Parathyroid adenoma (tissue), 2 donors: ENCODE data around the gene CENPM.

Experiments
- H2AFZ ChIP-seq: fragments of 300-600 bp; sonication (generic); one replicate; pipeline ENCODE4 v1.7.0; 2017; ENCODE audit warnings: antibody characterized with exemption, mild to moderate bottlenecking
- H3K27ac ChIP-seq: fragments of 300-600 bp; sonication (generic); one replicate; pipeline ENCODE4 v1.7.0; 2017
- H3K27me3 ChIP-seq: fragments of 300-600 bp; sonication (generic); one replicate; pipeline ENCODE4 v1.7.0; 2017; ENCODE audit warnings: low read length; ENCODE audit not compliant: control insufficient read depth, insufficient read depth
- H3K36me3 ChIP-seq: fragments of 300-600 bp; sonication (generic); one replicate; pipeline ENCODE4 v1.7.0; 2017; ENCODE audit warnings: low read length; ENCODE audit not compliant: control insufficient read depth, insufficient read depth
- H3K4me1 ChIP-seq: fragments of 300-600 bp; sonication (generic); one replicate; pipeline ENCODE4 v1.7.0; 2017; ENCODE audit warnings: control low read depth
- H3K4me2 ChIP-seq: fragments of 300-600 bp; sonication (generic); one replicate; pipeline ENCODE4 v1.7.0; 2017; ENCODE audit warnings: low read length
- H3K4me3 ChIP-seq: fragments of 300-600 bp; sonication (generic); one replicate; pipeline ENCODE4 v1.7.0; 2017; ENCODE audit warnings: low read depth, low read length
- H3K79me2 ChIP-seq: fragments of 300-600 bp; sonication (generic); one replicate; pipeline ENCODE4 v1.7.0; 2017; ENCODE audit warnings: control low read depth
- H3K9ac ChIP-seq: fragments of 300-600 bp; sonication (generic); one replicate; pipeline ENCODE4 v1.7.0; 2017; ENCODE audit warnings: mild to moderate bottlenecking
- H3K9me3 ChIP-seq: fragments of 300-600 bp; sonication (generic); one replicate; pipeline ENCODE4 v1.7.0; 2017; ENCODE audit warnings: low read length; ENCODE audit not compliant: control insufficient read depth
- TF ChIP-seq, protein P1 (sequence below): fragments of 300-600 bp; sonication (generic); IDR thresholded peaks from one replicate; pipeline ENCODE4 v1.7.0; 2017; ENCODE audit warnings: antibody characterized with exemption, mild to moderate bottlenecking
- donor health status: primary hyperparathyroidism.

The CENPM gene

GRCh38 chr22:41948142-41948541 lies 1.2 kb upstream of the CENPM start:
- H3K27ac ChIP-seq = no peak overlapping the region
- TF ChIP-seq, protein P1, sequence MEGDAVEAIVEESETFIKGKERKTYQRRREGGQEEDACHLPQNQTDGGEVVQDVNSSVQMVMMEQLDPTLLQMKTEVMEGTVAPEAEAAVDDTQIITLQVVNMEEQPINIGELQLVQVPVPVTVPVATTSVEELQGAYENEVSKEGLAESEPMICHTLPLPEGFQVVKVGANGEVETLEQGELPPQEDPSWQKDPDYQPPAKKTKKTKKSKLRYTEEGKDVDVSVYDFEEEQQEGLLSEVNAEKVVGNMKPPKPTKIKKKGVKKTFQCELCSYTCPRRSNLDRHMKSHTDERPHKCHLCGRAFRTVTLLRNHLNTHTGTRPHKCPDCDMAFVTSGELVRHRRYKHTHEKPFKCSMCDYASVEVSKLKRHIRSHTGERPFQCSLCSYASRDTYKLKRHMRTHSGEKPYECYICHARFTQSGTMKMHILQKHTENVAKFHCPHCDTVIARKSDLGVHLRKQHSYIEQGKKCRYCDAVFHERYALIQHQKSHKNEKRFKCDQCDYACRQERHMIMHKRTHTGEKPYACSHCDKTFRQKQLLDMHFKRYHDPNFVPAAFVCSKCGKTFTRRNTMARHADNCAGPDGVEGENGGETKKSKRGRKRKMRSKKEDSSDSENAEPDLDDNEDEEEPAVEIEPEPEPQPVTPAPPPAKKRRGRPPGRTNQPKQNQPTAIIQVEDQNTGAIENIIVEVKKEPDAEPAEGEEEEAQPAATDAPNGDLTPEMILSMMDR = no peak
- H3K4me3 ChIP-seq = no peak overlapping the region
- no peak overlapping the region for H3K4me2 ChIP-seq
- no peaks in the 10 kb centered on the region for H3K9me3 ChIP-seq
- H3K79me2 ChIP-seq = no peaks in the 10 kb centered on the region
- no peak overlapping the region for H2AFZ ChIP-seq
- no peak overlapping the region for H3K9ac ChIP-seq
- no peaks in the 10 kb centered on the region for H3K27me3 ChIP-seq
- no peaks in the 10 kb centered on the region for H3K4me1 ChIP-seq
- H3K36me3 ChIP-seq = no peaks in the 10 kb centered on the region

DNA sequence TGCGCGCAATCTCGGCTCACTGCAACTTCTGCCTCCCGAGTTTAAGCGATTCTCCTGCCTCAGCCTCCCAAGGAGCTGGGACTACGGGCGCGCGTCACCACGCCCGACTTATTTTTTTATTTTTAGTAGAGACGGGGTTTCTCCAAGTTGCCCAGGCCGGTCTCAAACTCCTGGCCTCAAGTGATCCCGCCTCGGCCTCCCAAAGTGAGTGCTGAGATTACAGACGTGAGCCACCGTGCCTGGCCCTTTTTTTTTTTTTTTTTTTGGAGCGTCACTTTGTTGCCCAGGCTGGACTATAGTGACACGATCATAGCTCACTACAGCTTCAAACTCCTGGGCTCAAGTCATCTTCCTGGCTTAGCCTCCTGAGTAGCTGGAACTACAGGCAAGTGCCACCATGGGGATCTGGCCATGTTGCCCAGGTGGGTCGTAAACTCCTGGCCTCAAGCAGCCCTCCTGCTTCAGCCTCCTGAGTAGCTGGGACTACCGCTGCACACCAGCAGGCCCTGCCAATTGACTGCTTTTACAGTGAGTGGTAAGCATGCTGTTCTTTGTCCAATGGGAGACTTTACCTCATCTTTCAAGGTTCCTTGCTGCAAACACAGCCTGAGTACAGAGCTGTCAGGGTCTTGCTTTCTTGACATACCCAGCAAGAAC lies 600 bp upstream of the CENPM start:
- Histone ChIP-seq H3K27me3 (no peaks in the 10 kb centered on the region), H3K4me2 (peak overlapping the region; percentile 98), H3K27ac (no peak overlapping the region), H3K9me3 (no peaks in the 10 kb centered on the region), H3K4me3 (peak overlapping the region; percentile 72), H3K9ac (no peak overlapping the region), H2AFZ (peak overlapping the region; percentile 84), H3K36me3 (no peaks in the 10 kb centered on the region), H3K79me2 (no peaks in the 10 kb centered on the region), H3K4me1 (no peaks in the 10 kb centered on the region)
- TF ChIP-seq, protein P1 = no peak

DNA sequence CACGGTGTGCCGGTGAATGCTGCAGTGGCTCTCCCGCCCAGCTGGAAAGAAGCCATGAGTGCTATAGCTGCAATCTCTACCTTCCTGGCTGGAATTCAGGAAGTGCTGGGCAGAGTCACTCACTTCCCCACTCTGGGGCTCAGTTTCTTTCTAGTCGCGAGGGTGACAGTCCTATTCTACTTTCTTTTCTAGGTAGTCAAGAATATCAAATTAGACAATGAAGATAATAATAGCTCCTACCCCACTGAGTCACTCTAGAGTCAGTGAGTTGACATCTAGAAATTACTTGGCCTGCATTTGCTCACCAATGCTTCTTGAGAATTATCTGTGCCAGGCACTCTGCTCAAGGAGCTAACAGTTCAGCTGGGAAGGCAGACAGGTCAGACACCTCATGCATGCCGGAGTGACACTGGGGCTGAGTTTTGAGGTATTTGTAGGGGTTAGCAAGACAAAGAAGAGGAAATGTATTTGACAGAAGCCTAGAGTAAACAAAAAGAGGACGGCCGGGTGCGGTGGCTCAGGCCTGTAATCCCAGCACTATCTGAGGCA lies 3.2 kb downstream of the CENPM start:
- no peaks in the 10 kb centered on the region for H3K9me3 ChIP-seq
- H3K27ac ChIP-seq = no peak overlapping the region
- H2AFZ ChIP-seq = no peak overlapping the region
- no peaks in the 10 kb centered on the region for H3K79me2 ChIP-seq
- H3K4me1 ChIP-seq = no peaks in the 10 kb centered on the region
- H3K36me3 ChIP-seq = no peaks in the 10 kb centered on the region
- no peak overlapping the region for H3K4me3 ChIP-seq
- TF ChIP-seq, protein P1 = no peak
- no peak overlapping the region for H3K4me2 ChIP-seq
- H3K27me3 ChIP-seq = no peaks in the 10 kb centered on the region
- H3K9ac ChIP-seq = no peak overlapping the region

DNA sequence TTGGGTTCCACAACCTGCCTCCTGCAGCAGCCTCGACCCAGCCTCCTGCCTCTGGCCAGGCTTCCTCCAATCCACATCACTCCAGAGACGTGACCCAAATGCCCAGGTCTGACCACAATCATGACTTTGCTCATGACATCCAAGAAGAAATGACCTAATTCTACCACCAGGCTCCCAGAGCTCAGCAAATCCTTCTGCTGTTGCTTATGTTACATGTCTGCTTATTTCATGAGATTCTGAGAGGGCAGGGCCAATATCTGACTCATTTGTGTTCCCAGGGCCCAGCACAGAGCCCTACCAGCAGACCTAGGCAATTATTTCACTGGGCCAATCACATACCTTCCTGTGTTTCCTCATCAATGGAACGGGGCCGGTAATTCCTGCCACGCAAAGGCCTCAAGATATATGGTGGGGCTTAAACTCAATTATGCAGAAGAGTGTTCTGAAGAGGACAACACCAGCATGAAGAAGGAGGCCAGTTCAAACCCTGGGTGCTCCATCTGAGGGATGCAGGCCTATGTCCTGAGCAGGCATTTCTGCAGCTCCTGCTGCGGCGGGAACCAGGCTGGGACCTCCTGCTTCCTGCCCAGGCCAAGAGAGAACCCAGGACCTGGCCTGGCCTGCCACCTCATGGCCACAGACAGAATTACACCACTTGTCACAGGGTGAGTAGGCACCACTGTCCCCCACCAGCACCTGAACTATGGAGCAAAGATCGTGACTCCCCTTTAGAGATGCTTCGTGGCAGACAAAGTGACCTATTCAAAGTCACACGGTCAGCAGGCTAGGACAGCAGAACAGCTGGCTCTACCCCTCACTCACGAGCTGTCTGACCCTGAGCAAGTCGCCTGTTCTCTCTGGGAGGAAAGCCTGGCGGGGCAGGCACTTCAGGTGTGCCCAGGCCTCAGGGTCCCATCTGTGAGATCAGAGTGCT lies 5.9 kb downstream of the CENPM start:
- H3K4me2 ChIP-seq = no peak overlapping the region
- H3K4me1 ChIP-seq = no peaks in the 10 kb centered on the region
- no peaks in the 10 kb centered on the region for H3K9me3 ChIP-seq
- H3K36me3 ChIP-seq = no peaks in the 10 kb centered on the region
- H3K27ac ChIP-seq = no peak overlapping the region
- TF ChIP-seq, protein P1 = peak; percentile 74
- H2AFZ ChIP-seq = peak overlapping the region; percentile 56
- no peaks in the 10 kb centered on the region for H3K79me2 ChIP-seq
- H3K9ac ChIP-seq = no peak overlapping the region
- no peak overlapping the region for H3K4me3 ChIP-seq
- H3K27me3 ChIP-seq = no peaks in the 10 kb centered on the region
